Activated CD8-positive, alpha-beta memory T cell treated with anti-CD3 and anti-CD28 coated beads, Interleukin-2, amount 50 U/mL, for 1 hour (primary cell): ENCODE data around the gene NOXO1.
"Not testable (repeated sequence)": the region's sequence is repeated elsewhere in the genome, so short reads cannot be mapped to it uniquely, and the experiment has no call there.

ENCODE experiments used
- DNase-seq: peaks from one replicate; pipeline ENCODE4 v3.0.0-alpha.2; 2020; ENCODE audit errors: extremely low read depth

Gene NOXO1

DNA sequence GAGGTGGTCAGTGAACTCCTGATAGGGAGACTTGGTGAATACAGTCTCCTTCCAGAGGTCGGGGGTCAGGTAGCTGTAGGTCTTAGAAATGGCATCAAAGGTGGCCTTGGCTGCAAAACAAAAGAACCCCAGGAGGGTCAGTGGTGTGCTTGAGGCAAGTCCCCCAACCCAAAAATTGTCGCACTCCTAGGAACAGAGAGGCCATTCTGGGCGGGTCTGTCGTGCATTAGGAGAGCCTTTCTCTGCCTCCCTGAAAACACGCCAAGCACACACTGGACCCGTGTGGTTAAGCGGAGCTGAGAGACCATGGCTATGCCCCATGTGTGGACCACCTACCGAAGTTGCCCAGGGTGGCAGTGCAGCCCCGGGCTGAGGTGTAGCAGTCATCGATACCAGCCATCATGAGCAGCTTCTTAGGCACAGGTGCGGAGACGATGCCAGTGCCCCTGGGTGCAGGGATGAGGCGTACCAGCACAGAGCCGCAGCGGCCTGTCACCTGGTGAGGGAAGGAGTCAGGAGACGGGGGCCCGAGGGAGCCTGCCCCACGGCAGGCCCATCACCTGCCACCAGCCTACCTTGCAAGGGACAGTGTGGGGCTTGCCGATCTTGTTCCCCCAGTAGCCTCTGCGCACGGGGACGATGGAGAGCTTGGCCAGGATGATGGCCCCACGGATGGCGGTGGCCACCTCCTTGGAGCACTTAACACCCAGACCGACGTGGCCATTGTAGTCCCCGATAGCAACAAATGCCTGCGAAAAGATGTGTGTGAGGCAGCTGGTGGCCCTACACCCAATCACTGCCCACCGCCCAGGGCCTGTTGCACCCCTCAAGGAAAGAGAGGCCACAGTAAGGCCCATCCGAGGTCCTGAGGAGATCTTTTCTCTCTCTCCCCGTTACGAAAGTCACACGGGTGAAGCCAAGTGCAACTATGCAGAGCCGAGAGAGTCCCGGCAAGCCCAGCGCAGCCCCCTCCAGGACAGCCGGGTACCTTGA lies 18.8 kb downstream of the NOXO1 start:
- DNase-seq: not testable (repeated sequence)

- no peak for DNase-seq
Measured at GRCh38 chr16:1961651-1962067, 19.6 kb downstream of the NOXO1 start.

DNA sequence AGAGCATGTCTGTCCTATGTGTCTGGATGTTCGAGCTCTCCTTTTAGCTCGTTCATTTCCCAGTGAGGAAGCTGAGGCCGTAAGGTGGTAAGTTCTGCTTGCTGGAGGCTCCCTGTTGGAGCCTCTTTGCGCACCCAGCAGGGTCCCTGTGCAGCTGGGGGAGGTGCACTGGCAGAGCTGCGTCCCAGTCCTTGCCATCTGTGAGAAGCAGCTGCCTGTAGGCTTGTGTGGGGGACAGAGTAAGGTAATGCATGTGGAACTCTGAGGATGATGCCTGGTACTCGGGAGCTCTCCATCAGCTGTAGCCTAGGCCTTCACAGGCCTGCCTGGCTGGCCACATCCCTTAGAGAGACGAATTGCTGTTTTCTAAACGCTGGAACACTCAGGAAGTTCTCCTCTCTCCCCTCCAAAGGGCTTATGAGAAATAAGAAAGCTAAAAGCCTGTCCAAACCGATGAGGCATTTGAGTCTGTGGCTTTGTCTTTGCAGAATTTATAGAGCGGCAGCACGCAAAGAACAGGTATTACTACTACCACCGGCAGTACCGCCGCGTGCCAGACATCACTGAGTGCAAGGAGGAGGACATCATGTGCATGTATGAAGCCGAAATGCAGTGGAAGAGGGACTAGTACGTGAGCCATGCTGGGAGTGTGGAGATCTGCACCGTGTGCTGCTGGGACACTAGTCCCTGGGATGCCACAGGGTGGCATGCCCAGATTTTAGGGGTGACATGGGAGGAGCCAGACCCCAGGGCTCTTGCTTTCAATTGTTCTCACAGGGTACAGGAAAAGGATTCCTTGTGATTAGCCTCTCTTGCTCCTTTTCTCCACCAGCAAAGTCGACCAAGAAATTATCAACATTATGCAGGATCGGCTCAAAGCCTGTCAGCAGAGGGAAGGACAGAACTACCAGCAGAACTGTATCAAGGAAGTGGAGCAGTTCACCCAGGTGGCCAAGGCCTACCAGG lies 20.3 kb downstream of the NOXO1 start:
- DNase-seq: no peak

DNA sequence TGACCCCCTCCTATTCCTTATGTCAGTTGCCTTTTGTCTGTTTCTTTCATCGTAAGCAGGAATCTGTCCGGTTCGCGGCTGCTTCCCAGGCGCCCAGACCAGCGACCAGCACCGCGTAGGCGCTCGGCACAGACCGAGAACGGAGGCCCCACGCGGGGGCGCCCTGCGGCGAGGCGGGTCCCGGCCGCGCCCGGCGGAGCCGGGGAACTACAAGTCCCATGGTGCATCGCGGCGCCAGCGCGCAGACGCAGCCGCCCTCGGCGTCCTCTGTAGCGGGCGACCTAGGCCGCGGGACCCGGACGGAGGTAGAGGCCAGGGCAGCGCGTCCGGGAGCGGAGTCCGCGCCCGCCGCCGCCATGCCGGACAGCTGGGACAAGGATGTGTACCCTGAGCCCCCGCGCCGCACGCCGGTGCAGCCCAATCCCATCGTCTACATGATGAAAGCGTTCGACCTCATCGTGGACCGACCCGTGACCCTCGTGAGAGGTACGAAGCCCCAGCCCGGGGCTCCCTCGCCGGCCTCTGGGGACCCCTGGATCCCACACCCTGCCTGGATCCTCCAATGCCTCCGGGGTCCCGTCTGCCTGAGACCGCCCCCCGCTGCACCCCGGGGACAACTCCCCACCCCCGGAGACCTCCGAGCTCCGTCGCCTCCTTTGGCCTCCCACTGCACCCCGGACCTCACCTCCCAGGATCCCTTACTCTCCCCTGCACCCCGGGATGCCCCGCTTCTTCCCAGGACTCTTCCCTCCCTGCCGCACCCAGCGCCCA lies 21.8 kb downstream of the NOXO1 start, which contains the start of gene NDUFB10:
TSS of gene NDUFB10 (plus strand) at position 270 of the 771 bp plus-strand sequence. CDS start at position 357, 87 bp downstream.
- peak; percentile 50 for DNase-seq

DNA sequence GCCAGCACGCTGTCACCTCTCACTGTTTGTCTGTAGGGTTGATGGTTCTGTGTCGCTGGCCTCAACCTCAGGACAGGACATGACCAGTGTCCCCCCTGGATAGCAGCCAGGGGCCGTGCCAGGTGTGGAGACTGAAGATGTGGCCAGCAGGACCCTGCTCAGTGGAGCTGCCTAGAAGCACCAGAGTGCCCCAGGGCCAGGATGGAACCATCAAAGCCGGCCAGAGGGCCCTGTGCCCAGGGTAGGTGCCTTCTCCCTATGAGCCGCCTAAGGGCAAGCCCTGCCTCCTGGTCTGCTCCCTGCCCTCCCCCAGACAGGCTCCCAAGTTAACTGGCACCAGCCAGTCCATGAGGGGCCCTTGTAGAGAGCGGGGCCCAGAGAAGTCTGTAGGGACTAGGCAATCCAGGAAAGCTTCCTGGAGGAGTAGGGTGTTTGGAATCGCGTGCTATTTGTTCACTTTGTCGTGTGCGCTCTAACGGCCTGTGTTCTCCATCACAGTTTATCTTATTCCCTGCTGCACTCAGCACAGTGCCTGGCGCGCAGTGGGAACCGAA lies 22.5 kb downstream of the NOXO1 start:
- no peak for DNase-seq

- DNase-seq: not testable (repeated sequence)
Measured at GRCh38 chr16:1958143-1958491, 23.2 kb downstream of the NOXO1 start.

DNA sequence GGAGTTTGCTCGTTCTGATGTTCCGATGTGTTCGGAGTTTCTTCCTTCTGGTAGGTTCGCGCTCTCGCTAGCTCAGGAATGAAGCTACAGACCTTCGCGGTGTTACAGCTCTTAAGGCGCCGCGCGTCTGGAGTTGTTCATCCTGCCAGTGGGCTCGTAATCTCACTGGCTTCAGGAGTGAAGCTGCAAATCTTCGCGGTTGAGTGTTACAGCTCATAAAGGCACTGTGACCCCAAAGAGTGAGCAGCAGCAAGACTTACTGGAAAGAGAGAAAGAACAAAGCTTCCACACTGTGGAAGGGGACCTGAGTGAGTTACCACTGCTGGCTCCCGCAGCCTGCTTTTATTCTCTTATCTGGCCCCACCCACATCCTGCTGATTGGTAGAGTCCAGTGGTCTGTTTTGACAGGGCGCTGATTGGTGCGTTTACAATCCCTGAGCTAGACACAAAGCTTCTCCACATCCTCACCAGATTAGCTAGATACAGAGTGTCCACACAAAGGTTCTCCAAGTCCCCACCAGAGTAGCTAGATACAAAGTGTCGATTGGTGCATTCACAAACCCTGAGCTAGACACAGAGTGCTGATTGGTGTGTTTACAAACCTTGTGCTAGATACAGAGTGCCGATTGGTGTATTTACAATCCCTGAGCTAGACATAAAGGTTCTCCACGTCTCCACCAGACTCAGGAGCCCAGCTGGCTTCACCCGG lies 23.7 kb downstream of the NOXO1 start:
- not testable (repeated sequence) for DNase-seq

- no peak for DNase-seq
Measured at GRCh38 chr16:1953734-1954133, 27.5 kb downstream of the NOXO1 start.

- no peak for DNase-seq
Measured at GRCh38 chr16:1950559-1950958, 30.7 kb downstream of the NOXO1 start.

- no peak for DNase-seq
Measured at GRCh38 chr16:1950047-1950446, 31.2 kb downstream of the NOXO1 start.

DNA sequence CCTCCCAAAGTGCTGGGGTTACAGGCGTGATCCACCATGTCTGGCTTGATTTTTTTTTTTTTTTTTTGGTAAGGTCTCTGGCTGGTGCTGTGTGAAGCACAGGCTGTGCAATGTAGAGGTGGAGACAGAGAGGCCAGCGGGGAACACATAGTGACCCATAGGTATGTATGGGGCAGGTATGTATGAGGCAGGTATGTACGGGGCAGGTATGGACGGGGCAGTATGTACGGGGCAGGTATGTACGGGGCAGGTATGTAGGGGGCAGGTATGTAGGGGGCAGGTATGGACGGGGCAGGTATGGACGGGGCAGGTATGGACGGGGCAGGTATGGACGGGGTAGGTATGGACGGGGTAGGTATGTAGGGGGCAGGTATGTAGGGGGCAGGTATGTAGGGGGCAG lies 31.8 kb downstream of the NOXO1 start:
- DNase-seq: no peak

DNA sequence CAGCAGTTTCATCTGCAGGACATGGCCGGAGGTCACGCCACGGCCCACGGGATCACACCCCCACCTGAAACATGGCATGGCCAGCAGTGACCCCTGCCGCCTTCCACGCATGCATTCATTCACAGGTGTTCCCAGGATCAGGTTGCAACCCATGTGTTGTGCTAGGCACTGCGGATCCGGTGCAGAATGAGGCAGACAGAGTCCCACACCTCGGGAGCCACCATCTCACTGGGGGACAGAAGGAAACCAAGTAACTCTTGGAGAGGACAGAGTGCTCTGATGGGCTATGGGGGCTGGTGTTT lies 33.9 kb downstream of the NOXO1 start:
- DNase-seq: no peak

GRCh38 chr16:1946495-1947368 lies 34.5 kb downstream of the NOXO1 start:
- no peak for DNase-seq

DNA sequence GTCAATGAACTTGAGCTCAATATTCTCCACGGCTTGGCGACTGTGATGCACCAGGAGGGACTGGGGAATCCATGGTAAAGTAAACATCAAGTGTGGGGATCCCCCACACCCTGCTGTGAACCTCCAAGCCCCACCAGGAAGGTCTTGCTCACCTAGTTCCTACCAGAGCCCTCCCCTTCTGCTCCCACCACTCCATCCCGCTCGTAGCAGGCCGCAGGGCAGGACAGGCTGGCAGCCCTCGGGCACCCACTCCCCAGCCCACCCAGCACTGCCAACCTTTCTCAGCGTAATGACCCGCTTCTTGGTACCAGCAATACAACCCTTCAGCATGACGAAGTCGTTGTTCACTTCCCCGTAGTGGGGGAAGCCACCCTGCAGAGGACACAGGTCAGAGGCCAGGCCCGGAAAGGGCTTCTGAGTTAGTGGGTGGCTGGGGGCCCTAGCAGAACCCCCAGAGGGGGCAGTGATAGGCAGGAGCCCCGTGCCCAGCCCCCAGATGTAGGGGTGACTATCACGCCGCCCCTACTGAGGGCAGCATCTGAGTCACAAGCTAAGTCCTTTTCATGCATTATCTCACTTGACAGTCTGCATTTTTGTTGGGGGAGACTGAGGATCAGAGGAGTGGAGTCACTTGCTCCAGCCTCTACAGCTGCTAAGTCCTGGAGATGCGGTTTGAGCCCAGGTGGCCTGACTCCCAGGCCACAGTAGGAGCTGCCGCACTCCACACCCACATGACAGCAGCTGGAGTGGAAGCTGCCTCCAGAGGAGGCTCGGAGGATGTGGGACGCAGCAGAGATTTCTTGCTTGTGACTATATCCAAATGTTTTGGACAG lies 35.5 kb downstream of the NOXO1 start:
- DNase-seq: no peak

DNA sequence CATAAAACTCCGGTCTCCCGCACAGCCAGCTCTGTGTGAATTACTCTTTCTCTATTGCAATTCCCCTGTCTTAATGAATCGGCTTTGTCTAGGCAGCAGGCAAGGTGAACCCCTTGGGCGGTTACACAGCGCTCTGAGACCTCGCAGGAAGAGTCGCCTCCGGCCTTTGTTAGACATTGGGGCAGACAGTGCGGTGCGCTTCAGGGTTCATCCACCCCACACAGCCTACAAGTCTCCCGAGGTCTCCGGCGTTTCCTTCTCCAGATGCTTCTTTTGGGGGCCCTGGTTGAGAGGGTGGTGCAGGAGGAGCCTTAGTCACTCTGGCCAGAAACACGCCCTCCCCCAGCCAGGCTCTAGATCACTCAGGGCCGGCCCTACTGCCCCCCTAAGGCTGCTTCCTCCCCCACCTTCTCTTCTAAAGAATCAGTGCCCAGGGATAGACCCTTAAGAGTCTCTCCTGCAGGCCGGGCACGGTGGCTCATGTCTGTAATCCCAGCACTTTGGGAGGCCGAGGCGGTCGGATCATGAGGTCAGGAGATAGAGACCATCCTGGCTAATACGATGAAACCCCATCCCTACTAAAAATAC lies 36.6 kb downstream of the NOXO1 start:
- no peak for DNase-seq

GRCh38 chr16:1942810-1943726 lies 38.2 kb downstream of the NOXO1 start, which contains the start of gene MSRB1:
TSS of gene MSRB1 (minus strand) at chr16:1943199. CDS start at chr16:1943156, 43 bp downstream.
- peak; percentile 99 for DNase-seq
